GM19099 (cell line): ENCODE measurements around the gene GALNT9.

ENCODE experiments used
- POLR2A ChIP-seq: IDR thresholded peaks from 3 replicates; pipeline ENCODE4 v1.6.1; 2011; ENCODE audit warnings: low read depth; ENCODE audit not compliant: insufficient read length; ENCODE audit errors: extremely low read depth

GALNT9 gene

GRCh38 chr12:132329036-132329719, at the start of gene GALNT9:
Gene GALNT9, minus strand, starts transcription at chr12:132329589. Its CDS starts 386 bp downstream, at chr12:132329203.
- no peak for TF ChIP-seq POLR2A

DNA sequence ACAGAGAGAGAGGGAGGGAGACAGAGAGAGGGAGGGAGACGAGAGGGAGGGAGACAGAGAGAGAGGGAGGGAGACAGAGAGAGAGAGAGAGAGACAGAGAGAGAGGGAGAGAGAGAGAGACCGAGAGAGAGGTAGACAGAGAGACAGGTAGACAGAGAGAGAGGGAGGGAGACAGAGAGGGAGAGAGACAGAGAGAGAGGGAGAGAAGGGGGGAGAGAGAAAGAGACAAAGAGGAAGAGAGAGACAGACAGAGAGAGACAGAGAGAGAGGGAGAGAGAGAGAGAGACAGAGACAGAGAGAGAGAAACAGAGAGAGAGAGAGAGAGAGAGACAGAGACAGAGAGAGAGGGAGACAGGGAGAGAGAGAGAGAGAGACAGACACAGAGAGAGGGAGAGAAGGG, 47.8 kb upstream of the GALNT9 start:
- no peak for TF ChIP-seq POLR2A

- TF ChIP-seq POLR2A = no peak
Measured at GRCh38 chr12:132376464-132376830, 47.1 kb upstream of the GALNT9 start.

DNA sequence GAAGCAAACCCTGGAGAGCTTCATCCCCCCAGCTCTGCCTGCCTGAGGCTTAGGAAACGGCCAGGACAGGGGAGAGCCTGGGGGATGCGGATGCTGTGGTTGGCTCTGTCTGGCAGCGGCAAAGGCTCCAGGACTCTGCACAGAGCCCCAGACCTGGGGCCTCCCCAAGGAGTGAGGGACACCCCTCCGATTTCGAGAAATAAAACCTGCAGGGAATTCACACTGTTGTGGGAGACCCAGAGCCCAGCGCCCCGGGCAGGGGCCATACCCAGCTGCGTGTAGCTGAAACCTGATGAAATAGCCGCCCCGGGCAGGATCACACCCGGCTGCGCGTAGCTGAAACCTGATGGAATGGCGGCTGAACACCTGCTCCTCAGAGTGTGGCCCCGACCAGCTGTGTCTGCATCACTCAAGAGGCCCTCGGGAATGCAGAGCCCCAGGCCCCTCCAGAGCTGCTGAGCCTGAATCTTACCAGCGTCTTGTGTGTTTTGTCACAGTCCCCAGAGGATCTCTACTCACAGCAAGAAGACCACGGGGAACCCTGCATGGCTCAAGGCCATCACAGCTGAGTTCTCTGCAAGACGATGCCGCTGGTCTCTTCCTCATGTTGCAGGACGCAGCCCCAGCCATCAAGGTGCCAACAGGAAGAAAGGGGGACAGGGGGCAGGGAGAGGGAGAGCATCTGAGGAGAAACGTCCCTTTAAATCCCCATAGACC, 46.5 kb upstream of the GALNT9 start:
- TF ChIP-seq POLR2A = no peak

DNA sequence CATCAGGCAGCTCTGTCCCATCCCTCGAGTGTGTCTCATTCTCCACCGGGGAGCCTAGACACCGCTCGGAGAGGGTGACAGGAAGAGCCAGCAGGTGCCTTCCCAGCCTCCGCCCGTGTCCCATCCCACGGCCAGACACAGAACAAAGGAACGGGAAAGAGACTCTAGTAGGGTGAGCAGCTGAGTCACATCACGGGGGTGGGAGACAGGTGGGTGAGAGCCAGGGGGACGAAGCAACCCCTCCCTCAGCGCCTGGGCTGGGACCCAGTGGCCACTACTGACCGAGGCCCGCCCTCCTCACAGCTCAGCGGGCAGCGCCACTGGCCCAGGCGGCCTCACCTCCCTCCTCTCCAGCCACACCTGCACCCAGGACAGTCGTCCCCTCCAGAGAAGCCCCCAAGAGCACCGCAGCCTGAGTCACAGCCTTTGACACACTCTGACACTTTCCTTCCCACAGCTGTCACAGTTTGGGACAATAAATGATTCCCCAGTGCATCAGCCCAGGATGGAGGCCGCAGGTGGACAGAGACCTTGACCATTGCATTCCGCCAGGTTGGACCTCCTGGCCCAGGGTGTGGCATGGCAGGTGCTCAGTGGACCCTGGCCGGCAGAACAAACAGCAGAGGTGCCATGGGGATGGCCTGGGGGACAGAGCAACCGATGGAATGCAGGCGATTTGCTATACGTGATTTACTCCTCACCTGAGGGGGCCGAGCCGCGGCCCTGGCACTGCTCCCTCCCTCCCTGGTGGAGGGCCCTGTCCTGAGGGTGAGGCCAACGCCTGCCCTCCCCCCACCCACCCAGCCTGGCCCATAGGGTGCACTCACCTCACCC, 45.4 kb upstream of the GALNT9 start:
- TF ChIP-seq POLR2A = no peak

DNA sequence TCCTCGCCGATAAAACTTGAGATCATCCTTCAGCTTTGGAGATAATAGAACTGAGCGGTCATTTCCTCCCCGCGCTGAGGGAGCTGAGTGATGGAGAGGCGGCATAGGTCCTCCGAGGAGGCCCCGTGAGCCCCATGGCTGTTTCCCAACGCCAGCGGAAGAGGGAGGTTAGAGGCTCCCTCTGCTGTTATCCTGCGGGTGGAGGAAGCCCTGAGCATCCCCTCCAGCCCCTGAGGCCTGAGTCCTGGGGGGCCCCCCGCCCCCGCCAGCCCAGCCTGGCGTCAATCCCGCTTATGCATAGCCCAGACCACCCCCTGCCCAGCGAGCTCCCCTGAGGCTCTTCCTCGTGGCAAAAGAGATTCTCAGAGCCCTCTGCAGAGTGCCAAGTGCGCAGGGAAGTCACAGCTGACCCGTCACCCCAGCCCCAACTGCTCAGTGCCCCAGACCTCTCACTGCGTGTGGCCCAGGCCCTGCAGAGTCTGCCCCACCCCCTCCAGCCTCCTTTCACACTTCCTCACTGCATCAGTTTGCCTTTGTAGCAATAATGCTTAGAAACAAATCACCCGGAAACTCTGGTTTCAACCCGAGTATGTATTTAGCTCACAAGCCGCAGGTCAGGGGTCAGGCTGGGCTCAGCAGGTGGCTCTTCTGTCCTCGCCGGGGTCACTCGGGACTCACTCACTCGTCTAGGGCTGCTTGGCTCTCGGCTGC, 44.7 kb upstream of the GALNT9 start:
- no peak for TF ChIP-seq POLR2A

- no peak for TF ChIP-seq POLR2A
Measured at GRCh38 chr12:132367852-132368251, 38.5 kb upstream of the GALNT9 start.

GRCh38 chr12:132367071-132367851, 37.9 kb upstream of the GALNT9 start:
- TF ChIP-seq POLR2A = no peak

DNA sequence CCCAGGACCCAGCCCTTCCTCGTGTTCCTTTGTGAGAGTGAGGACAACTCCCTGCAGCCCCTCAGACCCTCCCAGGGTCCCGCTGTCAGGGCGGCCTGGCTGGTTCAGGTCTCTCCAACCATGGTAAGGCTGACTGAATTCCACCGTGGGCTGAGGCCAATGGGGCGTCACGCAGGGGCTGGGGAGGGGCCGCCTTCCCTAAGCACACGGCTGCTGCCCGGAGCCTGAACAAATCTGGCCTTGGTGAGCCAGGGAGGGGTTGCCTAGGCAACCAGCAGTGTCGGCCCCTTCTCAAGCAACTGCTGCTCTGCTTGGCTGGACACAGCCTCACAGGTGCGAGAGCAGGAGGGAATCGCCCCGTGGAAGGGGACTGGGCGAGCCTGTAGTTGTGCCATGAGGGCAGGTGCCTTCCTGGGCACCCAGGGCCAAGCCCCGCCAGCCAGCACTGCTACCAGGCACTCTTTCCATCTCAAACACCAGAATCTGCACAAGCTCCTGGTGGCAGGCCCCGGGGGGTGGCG, 37.0 kb upstream of the GALNT9 start:
- TF ChIP-seq POLR2A = no peak

GRCh38 chr12:132365226-132365625, 35.8 kb upstream of the GALNT9 start:
- no peak for TF ChIP-seq POLR2A

- no peak for TF ChIP-seq POLR2A
Measured at GRCh38 chr12:132364348-132364902, 35.0 kb upstream of the GALNT9 start.

- no peak for TF ChIP-seq POLR2A
Measured at GRCh38 chr12:132363661-132364347, 34.4 kb upstream of the GALNT9 start.

- no peak for TF ChIP-seq POLR2A
Measured at GRCh38 chr12:132362996-132363660, 33.7 kb upstream of the GALNT9 start.
